ENCODE measurements around the gene IBA57.
"Not testable (repeated sequence)": the region's sequence is repeated elsewhere in the genome, so short reads cannot be mapped to it uniquely, and the experiment has no call there.

DNA sequence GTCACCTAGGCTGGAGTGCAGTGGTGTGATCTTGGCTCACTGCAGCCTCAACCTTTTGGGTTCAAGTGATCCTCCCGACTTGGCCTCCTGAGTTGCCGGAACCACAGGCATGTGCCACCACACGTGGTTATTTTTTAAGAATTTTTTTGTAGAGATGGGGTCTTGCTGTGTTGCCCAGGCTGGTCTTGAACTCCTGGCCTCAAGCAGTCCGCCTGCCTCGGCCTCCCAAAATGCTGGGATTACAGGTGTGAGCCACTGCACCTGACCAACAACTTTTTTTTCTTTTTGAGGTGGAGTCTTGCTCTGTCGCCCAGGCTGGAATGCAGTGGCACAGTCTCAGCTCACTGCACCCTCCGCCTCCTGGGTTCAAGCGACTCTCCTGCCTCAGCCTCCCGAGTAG is 55.5 kb downstream of the IBA57 start:
- TF ChIP-seq, protein P1, sequence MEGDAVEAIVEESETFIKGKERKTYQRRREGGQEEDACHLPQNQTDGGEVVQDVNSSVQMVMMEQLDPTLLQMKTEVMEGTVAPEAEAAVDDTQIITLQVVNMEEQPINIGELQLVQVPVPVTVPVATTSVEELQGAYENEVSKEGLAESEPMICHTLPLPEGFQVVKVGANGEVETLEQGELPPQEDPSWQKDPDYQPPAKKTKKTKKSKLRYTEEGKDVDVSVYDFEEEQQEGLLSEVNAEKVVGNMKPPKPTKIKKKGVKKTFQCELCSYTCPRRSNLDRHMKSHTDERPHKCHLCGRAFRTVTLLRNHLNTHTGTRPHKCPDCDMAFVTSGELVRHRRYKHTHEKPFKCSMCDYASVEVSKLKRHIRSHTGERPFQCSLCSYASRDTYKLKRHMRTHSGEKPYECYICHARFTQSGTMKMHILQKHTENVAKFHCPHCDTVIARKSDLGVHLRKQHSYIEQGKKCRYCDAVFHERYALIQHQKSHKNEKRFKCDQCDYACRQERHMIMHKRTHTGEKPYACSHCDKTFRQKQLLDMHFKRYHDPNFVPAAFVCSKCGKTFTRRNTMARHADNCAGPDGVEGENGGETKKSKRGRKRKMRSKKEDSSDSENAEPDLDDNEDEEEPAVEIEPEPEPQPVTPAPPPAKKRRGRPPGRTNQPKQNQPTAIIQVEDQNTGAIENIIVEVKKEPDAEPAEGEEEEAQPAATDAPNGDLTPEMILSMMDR (IDR thresholded peaks at IDR 0.05; ENCODE audit: poor library complexity) = not testable (repeated sequence)
- TF ChIP-seq EZH2 (IDR thresholded peaks at IDR 0.05; ENCODE audit: borderline replicate concordance) = not testable (repeated sequence)
